ENCODE measurements around the gene TMEM38B. TPM values are rescaled to one million over a fixed set of nuclear protein-coding genes. Genes with fewer than 3 reads are reported as not detected.
"Not testable (repeated sequence)": the region's sequence is repeated elsewhere in the genome, so short reads cannot be mapped to it uniquely, and the experiment has no call there.

TMEM38B gene
- total RNA-seq, 1 donor from 2014 or later, result 21.1 TPM

DNA sequence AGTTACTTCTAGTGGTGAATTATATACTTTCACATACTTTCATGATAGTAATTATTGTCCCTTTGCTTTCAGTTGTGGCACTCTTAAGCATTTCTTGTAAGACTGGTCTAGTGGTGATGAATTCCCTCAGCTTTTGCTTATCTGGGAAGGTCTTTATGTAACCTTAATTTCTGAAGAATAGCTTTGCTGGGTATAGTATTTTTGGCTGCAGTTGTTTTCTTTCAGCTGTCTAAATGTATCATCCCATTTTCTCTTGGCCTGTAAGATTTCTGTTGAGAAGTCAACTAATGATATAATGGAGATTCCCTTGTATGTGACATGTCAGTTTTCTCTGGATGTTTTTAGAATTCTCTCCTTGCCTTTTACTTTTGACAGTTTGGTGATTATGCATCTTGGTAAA, 41.0 kb downstream of the TMEM38B start:
- H3K27ac Mint-ChIP-seq, result no peak overlapping the region
- no peak for DNase-seq (ENCODE audit: low spot score)
- Histone ChIP-seq H2AFZ (replicated peaks) (no peak overlapping the region), H3K36me3 (peaks cover 5% of the 10 kb centered on the region), H3K4me2 (no peak overlapping the region), H3K9ac (no peak overlapping the region), H3K4me1 (no peaks in the 10 kb centered on the region), H4K20me1 (ENCODE audit: low read depth) (no peaks in the 10 kb centered on the region), H3K27ac (no peak overlapping the region), H3K79me2 (ENCODE audit: low read depth) (no peaks in the 10 kb centered on the region), H3K27me3 (no peaks in the 10 kb centered on the region), H3K4me3 (no peak overlapping the region), H3F3A (ENCODE audit: low read depth) (no peaks in the 10 kb centered on the region), H3K9me3 (ENCODE audit: low read depth) (peaks cover 7% of the 10 kb centered on the region)
- H3K27me3 Mint-ChIP-seq (ENCODE audit: insufficient read depth, low read depth), result no peaks in the 10 kb centered on the region
- H3K9me3 Mint-ChIP-seq, result peaks cover 63% of the 10 kb centered on the region
- no peak for TF ChIP-seq EZH2phosphoT487 (IDR thresholded peaks at IDR 0.05)
- TF ChIP-seq EZH2 (IDR thresholded peaks at IDR 0.05), result no peak
- TF ChIP-seq CTCF (IDR thresholded peaks at IDR 0.05), result no peak
- H3K36me3 Mint-ChIP-seq, result peaks cover 70% of the 10 kb centered on the region
- H3K4me3 Mint-ChIP-seq, result no peak overlapping the region
- H3K4me1 Mint-ChIP-seq, result no peaks in the 10 kb centered on the region

- no peak for DNase-seq (ENCODE audit: low spot score)
- no peak for TF ChIP-seq EZH2phosphoT487 (IDR thresholded peaks at IDR 0.05)
- TF ChIP-seq CTCF (IDR thresholded peaks at IDR 0.05), result no peak
- TF ChIP-seq EZH2 (IDR thresholded peaks at IDR 0.05), result no peak
- no peak overlapping the region for H3K27ac ChIP-seq
- peaks cover 7% of the 10 kb centered on the region for H3K9me3 ChIP-seq (ENCODE audit: low read depth)
- no peak overlapping the region for H3K4me3 ChIP-seq
- H3K4me2 ChIP-seq, result no peak overlapping the region
- no peaks in the 10 kb centered on the region for H3F3A ChIP-seq (ENCODE audit: low read depth)
- no peak overlapping the region for H2AFZ ChIP-seq (replicated peaks)
- Mint-ChIP-seq H3K36me3 (peaks cover 71% of the 10 kb centered on the region), H3K9me3 (peaks cover 51% of the 10 kb centered on the region), H3K4me1 (no peaks in the 10 kb centered on the region), H3K4me3 (no peak overlapping the region), H3K27ac (no peak overlapping the region), H3K27me3 (ENCODE audit: insufficient read depth, low read depth) (peaks cover 2% of the 10 kb centered on the region)
- no peaks in the 10 kb centered on the region for H3K79me2 ChIP-seq (ENCODE audit: low read depth)
- H3K27me3 ChIP-seq, result no peaks in the 10 kb centered on the region
- H3K9ac ChIP-seq, result no peak overlapping the region
- H3K36me3 ChIP-seq, result peaks cover 5% of the 10 kb centered on the region
- no peaks in the 10 kb centered on the region for H4K20me1 ChIP-seq (ENCODE audit: low read depth)
- H3K4me1 ChIP-seq, result no peaks in the 10 kb centered on the region
These were observed 42.9 kb downstream of the TMEM38B start for GRCh38 chr9:105737205-105737604.

DNA sequence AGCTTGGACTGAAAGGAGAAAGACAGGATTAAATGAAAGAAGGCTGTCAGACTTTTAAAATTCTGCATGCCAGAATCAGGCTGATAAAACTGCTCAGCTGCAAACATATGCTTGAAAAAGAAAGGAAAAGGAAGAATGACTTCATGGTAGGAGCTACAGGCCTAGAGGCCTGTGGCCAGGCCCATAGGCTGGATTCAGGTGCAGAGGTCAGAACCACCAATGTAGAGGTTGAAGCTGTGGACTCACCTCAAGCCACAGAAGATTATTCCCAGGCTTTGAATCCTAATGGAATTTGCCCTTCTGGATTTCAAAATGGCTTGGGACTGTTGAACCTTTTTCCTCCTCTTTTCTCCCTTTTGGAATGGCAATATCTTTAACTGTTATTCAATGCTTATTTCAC, 47.7 kb downstream of the TMEM38B start:
- no peaks in the 10 kb centered on the region for H3K4me1 ChIP-seq
- H2AFZ ChIP-seq (replicated peaks), result no peak overlapping the region

GRCh38 chr9:105747325-105747724, 53.0 kb downstream of the TMEM38B start:
- H3K4me2 ChIP-seq; H3K4me1 Mint-ChIP-seq; H3K4me3 ChIP-seq; H4K20me1 ChIP-seq (ENCODE audit: low read depth); H3K9ac ChIP-seq; H3K4me1 ChIP-seq; H3K36me3 ChIP-seq; H3F3A ChIP-seq (ENCODE audit: low read depth); H3K9me3 ChIP-seq (ENCODE audit: low read depth); H3K27me3 Mint-ChIP-seq (ENCODE audit: insufficient read depth, low read depth); H3K27ac ChIP-seq; H2AFZ ChIP-seq (replicated peaks); DNase-seq (ENCODE audit: low spot score); H3K27ac Mint-ChIP-seq; H3K27me3 ChIP-seq; H3K4me3 Mint-ChIP-seq; H3K79me2 ChIP-seq (ENCODE audit: low read depth): not testable (repeated sequence)
- Mint-ChIP-seq H3K36me3 (peaks cover 47% of the 10 kb centered on the region), H3K9me3 (peaks cover 18% of the 10 kb centered on the region)

More for the DNA sequence above, 47.7 kb downstream of the TMEM38B start:
- Mint-ChIP-seq H3K27me3 (ENCODE audit: insufficient read depth, low read depth) (peaks cover 2% of the 10 kb centered on the region), H3K36me3 (peaks cover 32% of the 10 kb centered on the region), H3K4me3 (no peak overlapping the region), H3K4me1 (no peaks in the 10 kb centered on the region), H3K9me3 (peaks cover 4% of the 10 kb centered on the region), H3K27ac (no peak overlapping the region)
- H3K27ac ChIP-seq, result no peak overlapping the region
- no peaks in the 10 kb centered on the region for H4K20me1 ChIP-seq (ENCODE audit: low read depth)
- no peaks in the 10 kb centered on the region for H3K79me2 ChIP-seq (ENCODE audit: low read depth)
- H3F3A ChIP-seq (ENCODE audit: low read depth), result no peaks in the 10 kb centered on the region
- TF ChIP-seq EZH2 (IDR thresholded peaks at IDR 0.05) (no peak), EZH2phosphoT487 (IDR thresholded peaks at IDR 0.05) (no peak), CTCF (IDR thresholded peaks at IDR 0.05) (no peak)
- no peak overlapping the region for H3K4me3 ChIP-seq
- H3K9ac ChIP-seq, result no peak overlapping the region
- no peaks in the 10 kb centered on the region for H3K9me3 ChIP-seq (ENCODE audit: low read depth)
- H3K36me3 ChIP-seq, result no peaks in the 10 kb centered on the region
- H3K27me3 ChIP-seq, result no peaks in the 10 kb centered on the region
- DNase-seq (ENCODE audit: low spot score), result no peak
- no peak overlapping the region for H3K4me2 ChIP-seq
